DMS53 treated with DMSO at 0.1 percent for 48 hours (cell line): Measurements from ENCODE around the gene PIM1.
"Not testable (repeated sequence)": the region's sequence is repeated elsewhere in the genome, so short reads cannot be mapped to it uniquely, and the experiment has no call there.

Experiments
- DNase-seq: peaks from one replicate; lab custom pipeline; 2025; ENCODE audit not compliant: unreplicated experiment; lab: John Stamatoyannopoulos, UW

PIM1 gene

DNA sequence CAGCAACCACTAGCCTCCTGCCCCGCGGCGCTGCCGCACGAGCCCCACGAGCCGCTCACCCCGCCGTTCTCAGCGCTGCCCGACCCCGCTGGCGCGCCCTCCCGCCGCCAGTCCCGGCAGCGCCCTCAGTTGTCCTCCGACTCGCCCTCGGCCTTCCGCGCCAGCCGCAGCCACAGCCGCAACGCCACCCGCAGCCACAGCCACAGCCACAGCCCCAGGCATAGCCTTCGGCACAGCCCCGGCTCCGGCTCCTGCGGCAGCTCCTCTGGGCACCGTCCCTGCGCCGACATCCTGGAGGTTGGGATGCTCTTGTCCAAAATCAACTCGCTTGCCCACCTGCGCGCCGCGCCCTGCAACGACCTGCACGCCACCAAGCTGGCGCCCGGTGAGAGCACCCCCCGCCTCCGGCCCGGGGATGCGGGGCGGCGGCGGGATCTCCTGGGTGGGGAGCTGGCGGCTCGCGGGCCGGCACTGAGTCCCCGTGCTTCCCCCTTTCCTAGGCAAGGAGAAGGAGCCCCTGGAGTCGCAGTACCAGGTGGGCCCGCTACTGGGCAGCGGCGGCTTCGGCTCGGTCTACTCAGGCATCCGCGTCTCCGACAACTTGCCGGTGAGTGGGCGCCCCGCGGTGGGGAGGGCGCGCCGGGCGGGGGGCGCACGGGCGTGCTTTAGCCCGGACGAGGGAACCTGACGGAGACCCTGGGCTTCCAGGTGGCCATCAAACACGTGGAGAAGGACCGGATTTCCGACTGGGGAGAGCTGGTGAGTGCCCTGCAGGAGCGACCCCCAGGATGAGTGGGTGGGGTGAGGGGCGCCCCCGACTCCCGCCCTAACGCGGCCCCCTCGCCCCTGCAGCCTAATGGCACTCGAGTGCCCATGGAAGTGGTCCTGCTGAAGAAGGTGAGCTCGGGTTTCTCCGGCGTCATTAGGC, 585 bp downstream of the PIM1 start:
- no peak for DNase-seq

DNA sequence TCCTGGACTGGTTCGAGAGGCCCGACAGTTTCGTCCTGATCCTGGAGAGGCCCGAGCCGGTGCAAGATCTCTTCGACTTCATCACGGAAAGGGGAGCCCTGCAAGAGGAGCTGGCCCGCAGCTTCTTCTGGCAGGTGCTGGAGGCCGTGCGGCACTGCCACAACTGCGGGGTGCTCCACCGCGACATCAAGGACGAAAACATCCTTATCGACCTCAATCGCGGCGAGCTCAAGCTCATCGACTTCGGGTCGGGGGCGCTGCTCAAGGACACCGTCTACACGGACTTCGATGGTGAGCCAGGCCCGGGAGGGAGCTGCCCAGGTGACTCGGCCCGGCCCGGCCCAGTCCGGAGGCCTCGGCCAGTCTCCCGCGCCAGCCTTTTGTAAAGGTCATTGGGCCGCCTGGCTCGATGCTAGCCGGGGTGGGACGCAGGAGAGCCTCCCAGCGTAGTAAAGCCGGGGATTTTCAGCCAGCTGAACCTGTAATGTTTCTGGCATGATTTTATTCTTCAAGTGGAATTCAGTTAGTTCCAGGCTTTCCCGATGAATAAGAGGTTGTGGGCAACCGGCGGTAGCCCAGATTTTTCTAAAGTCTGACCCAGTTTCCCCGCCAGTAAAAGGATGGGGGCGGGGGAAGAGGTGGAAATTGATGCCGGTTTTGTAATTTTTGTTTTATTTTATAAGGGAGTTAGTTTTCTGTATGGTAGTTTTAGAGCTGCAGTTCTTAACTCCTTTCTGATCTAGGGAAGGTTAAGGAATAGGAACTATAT, 1.4 kb downstream of the PIM1 start:
- DNase-seq = peak; percentile 27

DNA sequence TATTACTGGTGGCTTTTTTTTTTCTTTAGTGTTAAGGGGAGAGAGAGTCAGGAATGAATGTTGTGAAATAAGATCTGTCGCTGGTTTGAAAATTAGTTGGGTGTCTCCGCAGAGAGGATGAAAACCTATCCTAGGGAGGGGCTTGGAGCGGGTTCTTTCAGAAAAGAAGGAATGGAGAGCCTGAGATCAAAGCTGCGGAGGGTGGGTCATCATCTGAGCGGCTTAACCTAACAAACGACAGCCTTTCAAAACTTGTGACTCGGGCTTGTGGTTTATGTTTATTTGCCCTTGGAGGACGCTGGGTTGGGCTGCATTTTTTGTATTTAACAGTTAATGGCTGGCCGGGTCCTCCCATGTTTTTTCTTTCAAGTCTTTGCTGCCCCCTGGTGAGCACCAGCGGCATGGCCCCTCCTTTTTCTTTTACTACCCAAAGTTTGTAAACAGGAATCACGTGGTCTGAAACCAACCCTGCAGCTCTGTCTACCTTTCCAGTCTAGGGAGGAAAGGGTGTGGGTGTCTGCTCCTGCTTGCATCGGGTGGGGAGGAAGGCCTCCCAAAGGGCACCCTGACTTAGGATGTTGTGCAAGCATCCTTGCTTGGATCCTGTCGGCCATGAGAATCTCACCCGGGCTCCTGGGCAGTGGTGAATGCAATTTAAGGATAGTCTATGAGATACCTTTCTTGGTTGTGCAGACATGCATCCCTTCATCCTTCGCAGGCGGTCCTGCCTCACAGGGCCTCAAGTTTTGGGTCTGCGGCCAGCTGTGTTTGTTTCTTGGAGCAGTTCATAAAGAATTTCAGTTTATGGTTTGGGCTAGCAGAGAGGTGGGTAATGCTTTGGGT, 2.2 kb downstream of the PIM1 start:
- peak; percentile 70 for DNase-seq

DNA sequence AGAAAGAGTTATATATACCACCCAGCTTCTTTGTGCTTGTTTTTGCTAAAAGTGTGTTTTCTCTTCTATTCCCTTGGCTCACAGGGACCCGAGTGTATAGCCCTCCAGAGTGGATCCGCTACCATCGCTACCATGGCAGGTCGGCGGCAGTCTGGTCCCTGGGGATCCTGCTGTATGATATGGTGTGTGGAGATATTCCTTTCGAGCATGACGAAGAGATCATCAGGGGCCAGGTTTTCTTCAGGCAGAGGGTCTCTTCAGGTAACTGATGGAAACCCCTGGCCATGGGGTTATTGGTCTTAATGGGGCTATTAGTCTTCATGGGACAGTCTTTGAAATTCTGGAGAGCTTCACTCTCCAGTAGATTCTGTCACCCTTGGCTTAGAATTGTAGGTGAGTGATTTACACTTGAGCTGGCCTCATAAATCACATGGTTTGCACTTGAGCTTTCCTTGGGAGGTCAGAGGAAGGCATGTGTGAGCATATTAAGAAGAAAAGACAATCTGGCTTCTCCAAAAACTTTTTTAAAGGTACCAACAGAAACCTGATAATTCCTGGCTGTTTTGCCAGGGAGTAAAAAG, 3.0 kb downstream of the PIM1 start:
- DNase-seq = no peak

DNA sequence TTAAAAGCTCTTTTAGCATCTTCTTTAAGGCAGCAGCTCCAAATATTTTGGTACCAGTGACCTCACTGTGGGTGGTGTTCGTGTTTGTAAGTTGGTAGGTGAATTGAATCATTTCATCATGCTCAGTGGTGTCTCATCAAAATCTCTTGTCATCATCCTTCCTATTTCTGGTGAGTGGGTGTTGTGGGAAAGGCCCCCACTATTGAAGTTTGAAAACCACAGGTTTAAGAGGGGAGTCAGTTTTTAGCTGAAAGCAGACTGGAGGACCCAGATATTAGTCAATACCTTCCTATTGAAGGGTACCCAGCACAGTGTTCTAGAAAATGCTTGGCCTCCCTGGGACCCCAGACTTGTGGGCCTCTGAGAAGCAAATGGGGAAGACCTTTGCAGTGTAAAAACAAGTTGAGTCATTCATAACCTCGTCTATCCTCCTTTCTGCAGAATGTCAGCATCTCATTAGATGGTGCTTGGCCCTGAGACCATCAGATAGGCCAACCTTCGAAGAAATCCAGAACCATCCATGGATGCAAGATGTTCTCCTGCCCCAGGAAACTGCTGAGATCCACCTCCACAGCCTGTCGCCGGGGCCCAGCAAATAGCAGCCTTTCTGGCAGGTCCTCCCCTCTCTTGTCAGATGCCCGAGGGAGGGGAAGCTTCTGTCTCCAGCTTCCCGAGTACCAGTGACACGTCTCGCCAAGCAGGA, 3.7 kb downstream of the PIM1 start:
- DNase-seq = no peak

DNA sequence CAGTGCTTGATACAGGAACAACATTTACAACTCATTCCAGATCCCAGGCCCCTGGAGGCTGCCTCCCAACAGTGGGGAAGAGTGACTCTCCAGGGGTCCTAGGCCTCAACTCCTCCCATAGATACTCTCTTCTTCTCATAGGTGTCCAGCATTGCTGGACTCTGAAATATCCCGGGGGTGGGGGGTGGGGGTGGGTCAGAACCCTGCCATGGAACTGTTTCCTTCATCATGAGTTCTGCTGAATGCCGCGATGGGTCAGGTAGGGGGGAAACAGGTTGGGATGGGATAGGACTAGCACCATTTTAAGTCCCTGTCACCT, 4.2 kb downstream of the PIM1 start:
- no peak for DNase-seq

DNA sequence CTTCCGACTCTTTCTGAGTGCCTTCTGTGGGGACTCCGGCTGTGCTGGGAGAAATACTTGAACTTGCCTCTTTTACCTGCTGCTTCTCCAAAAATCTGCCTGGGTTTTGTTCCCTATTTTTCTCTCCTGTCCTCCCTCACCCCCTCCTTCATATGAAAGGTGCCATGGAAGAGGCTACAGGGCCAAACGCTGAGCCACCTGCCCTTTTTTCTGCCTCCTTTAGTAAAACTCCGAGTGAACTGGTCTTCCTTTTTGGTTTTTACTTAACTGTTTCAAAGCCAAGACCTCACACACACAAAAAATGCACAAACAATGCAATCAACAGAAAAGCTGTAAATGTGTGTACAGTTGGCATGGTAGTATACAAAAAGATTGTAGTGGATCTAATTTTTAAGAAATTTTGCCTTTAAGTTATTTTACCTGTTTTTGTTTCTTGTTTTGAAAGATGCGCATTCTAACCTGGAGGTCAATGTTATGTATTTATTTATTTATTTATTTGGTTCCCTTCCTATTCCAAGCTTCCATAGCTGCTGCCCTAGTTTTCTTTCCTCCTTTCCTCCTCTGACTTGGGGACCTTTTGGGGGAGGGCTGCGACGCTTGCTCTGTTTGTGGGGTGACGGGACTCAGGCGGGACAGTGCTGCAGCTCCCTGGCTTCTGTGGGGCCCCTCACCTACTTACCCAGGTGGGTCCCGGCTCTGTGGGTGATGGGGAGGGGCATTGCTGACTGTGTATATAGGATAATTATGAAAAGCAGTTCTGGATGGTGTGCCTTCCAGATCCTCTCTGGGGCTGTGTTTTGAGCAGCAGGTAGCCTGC, 4.8 kb downstream of the PIM1 start:
- no peak for DNase-seq

DNA sequence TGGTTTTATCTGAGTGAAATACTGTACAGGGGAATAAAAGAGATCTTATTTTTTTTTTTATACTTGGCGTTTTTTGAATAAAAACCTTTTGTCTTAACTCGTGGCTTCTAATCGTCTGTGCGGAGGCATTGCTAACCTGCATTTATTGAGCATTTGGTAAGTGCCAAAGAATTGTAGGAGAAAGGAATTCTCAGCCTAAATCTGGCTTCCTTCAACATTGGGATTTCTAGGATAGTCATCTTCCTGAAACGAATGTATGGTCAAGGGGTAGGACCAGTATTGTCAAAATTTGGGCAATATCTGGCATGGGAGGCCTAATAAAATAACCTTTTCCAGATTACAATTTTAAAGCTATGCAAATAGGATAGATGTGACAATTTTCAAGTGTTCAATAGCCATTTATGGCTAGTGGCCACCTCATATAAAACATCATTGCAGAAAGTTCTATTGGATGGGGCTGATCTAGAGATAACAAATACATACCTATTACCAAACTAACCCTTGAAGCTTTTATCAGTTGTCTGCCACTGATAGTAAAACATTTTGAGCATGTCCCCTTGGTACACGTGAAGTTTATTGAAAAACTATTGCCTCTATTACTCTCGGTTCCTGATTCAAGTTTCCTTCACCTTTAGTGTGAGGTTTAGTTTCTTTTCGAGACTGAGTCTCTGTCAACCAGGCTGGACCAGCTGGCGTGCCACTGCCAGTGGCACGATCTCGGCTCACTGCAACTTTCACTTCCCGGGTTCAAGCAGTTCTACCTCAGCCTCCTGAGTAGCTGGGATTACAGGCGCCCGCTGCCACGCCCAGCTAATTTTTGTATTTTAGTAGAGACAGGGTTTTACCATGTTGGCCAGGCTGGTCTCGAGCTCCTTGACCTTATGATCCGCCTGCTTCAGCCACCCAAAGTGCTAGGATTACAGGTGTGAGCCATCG, 5.6 kb downstream of the PIM1 start:
- no peak for DNase-seq

DNA sequence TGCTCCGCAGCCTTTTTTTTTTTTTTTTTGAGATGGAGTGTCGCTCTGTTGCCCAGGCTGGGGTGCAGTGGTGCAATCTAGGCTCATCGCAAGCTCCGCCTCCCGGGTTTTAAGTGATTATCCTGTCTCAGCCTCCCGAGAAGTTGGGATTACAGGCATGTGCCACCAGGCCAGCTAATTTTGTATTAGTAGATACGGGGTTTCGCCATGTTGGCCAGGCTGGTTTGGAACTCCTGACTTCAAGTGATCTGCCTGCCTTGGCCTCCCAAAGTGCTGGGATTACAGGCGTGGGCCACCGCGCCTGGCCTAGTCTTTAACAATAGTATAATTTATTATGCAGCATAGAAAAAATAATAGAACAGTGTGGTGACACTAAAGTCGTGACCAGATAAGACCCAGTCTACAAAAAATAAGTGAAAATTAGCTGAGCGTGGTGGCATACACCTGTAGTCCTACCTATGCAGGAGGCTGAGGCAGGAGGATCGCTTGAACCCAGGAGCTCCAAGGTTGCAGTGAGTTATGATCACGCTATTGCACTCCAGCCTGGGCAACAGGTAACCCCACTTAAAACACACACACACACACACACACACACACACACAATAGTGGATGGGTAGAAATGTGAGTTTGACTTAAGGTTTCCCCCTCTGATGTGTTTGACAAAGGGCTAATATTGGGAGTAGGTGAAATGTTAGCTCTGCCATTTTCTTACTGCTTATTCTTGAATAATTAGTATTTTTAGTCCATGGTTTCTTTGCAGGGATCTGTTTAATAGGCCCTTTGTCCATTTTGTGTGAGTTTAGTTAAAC, 6.5 kb downstream of the PIM1 start:
- no peak for DNase-seq

DNA sequence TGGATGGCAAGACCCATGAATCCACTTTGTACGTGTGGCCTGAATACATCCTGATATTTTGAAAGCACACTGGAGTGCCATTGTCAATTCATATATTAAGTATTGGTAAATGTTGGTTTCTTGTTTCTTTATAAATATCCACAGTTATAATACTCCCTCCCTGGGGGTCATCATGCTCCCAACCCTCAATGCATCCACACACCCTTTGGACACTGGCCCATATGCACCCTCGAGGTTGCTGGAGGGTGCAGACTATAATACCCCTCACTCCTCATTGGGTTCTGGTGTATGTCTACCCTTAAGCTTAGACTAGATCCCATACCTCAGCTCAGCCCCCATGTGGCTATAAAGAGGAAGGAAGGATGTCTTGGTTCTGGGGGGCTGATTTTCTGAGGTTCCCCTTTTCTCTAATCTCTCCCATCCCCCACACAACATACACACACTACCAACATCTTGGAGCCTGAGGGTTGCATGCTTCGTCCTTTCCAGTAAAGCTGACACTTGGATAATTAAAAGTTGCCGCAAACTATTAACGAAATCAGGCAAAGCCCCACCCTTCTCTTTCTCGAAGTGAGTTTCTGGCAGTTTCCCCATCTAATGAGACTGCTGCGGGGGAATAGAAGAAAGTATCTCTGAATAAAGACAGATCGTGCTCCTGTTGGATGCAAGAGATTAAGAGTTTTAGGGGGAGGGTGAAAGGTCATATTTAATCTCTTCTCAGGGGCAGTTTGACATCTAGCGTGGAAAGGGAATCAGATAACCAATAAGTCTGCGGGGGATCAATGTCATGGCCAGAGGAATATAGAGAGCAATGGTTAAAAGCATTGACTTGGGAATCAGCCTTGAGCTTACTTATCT, 7.4 kb downstream of the PIM1 start:
- DNase-seq = no peak

DNA sequence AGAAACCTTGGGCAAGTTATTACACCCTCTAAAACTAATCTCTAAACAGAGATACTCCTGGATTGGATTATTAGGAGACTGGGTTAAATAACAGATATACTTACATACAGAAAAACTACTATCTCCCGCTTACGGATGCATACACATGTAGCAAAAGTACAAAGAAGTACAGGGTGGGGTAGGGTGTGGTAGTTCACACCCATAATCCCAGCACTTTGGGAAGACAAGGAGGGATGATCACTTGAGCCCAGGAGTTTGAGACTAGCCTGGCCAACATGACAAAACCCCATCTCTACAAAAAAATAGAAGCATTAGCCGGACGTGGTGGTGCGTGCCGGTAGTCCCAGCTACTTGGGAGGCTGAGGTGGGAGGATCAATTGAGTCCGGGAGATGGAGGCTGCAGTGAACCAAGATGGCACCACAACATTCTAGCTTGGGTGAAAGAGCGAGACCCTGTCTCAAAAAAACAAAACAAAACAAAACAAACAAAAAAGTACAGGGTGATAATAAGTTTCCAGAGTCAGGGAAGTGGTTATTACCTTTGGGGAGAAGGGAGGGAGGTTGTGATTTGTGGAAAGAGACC, 8.1 kb downstream of the PIM1 start:
- DNase-seq = no peak

DNA sequence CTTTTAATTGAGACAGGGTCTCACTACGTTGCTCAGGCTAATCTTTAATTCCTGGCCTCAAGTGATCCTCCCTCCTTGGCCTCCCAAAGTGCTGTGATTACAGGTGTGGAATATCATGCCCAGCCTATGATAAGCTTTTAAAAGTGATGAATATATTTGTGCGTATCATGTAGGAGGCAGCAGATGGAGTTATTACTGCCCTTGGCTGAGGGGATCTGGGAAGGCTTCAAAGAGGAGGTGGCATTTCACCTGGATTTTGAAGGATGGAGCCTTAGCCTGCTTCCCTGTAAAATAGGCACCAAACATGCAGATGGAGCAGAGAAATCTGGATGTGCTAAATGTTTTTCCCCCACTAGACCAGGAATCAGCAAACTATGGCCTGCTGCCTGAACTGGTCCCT, 10.1 kb downstream of the PIM1 start:
- no peak for DNase-seq

DNA sequence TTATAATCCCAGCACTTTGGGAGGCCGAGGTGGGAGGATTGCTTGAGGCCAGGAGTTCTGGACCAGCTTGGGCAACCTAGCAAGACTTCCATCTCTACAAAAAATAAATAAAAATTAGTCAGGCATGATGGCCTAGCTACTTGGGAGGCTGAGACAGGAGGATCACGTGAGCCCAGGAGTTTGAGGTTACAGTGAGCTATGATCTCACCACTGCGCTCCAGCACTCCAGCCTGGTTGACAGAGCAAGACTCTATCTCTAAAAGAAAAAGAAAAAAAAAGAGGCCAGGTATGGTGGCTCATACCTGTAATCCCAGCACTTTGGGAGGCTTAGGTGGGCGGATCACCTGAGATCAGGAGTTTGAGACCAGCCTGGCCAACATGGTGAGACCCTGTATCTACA, 10.7 kb downstream of the PIM1 start:
- not testable (repeated sequence) for DNase-seq

DNA sequence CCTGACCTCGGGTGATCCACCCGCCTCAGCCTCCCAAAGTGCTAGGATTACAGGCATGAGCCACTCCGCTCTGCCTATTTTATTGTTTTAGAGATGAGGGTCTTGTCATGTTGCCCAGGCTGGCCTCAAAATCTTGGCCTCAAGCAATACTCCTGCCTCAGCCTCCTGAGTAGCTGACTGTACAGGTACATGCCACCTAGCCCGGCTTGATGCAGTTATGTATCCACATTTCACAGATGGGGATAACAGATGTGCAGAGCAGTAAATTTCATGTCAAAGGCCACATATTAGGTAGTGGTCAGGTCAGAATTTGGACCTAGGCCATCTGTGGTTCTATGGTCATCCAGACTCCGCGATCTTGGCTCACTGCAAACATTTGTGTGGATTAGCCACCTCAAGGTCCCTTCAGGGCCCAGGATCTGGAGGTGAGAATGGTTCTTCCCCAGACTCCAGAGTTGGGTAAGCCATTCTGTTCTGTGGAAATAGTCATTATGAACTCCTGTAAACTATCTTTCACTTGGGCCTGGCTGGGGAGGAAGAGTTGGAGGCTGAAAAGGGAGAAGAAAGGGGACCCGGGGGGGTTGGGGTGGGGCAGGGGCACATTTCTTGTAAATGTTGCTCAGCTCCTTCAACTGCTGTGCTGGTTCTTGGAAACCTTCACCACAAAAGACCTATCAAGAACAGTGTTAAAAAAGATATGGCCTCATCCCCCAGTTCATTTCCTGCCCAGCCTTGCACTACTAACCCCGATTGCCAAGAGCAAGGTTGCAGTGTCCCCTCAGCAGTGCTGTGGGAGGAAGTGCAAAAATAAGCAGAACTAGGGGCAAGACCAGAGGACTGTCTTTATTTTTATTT, 13.0 kb downstream of the PIM1 start:
- DNase-seq = no peak

DNA sequence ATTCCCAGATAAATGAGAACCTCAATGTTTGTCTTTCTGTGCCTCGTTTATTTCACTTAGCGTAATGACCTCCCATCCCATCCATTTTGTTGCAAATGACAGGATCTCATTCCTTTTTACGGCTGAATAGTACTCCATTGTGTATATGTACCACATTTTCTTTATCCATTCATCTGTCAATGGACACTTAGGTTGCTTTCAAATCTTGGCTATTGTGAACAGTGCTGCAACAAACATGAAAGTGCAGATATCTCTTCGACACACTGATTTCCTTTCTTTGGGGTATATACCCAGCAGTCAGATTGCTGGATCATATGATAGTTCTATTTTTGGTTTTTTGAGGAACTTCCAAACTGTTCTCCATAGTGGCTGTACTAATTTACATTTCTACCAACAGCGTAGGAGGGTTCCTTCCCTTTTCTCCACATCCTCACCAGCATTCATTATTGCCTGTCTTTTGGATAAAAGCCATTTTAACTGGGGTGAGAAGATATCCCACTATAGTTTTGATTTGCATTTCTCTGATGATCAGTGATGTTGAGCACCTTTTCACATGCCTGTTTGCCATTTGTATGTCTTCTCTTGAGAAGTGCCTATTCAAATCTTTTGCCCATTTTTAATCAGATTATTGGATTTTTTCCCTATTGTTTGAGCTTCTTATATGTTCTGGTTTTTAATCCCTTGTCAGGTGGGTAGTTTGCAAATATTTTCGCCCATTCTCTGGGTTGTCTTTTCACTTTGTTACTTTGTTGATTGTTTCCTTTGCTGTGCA, 16.2 kb downstream of the PIM1 start:
- DNase-seq = not testable (repeated sequence)
